GM18498 (cell line): ENCODE measurements around the gene FOXP1.

Experiments
- ATAC-seq: cut with Tn5 transposase; IDR thresholded peaks from one replicate; pipeline ENCODE4 v1.9.1; 2021; ENCODE audit warnings: mild to moderate bottlenecking, moderate library complexity; ENCODE audit not compliant: unreplicated experiment

FOXP1 gene

GRCh38 chr3:71456826-71457225 lies 126.7 kb downstream of the FOXP1 start:
- ATAC-seq: no peak

GRCh38 chr3:71456156-71456555 lies 127.4 kb downstream of the FOXP1 start:
- ATAC-seq: peak; percentile 65

- no peak for ATAC-seq
These were observed 128.8 kb downstream of the FOXP1 start for GRCh38 chr3:71454512-71455403.

GRCh38 chr3:71453822-71454511 lies 129.6 kb downstream of the FOXP1 start:
- no peak for ATAC-seq

DNA sequence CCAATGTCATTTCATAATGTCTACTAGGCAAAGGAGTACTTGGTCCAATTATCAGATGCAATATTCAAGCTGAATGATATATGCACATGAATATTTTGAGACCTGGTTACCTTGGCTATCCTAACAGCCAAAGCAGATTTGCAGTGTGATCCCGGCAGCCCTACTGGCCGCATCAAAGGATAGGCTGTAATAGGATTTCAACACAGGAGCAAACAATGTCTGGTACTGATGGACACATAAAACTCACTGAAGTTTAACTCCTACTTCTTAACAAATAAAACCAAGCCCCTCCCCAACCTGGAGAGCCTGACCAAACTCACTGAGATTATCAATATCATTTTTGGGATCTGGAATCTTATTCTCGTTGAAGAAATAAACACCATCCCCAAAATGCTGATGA lies 130.2 kb downstream of the FOXP1 start:
- no peak for ATAC-seq

- ATAC-seq: no peak
These were observed 131.7 kb downstream of the FOXP1 start for GRCh38 chr3:71451812-71452211.

GRCh38 chr3:71451060-71451459 lies 132.5 kb downstream of the FOXP1 start:
- no peak for ATAC-seq

- ATAC-seq: no peak
These were observed 133.4 kb downstream of the FOXP1 start for GRCh38 chr3:71450162-71450561.

DNA sequence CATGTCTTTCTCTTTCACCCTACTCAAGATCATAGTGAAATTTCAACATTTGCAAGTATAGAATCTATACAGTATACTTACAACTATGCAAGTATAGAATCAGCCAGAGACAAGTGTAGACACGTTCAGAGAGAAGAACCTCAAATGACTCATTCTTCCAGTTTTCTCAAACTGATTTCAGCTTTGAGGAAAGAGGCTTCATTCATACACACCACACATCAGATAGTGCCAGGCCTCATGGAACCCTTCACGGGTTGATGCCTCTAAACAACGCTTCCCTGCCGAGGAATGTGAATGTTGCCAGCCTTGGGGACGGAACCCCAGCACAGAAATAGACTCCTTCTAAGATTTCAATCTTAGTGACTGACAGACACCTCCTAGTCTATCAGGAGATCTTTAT lies 135.7 kb downstream of the FOXP1 start:
- ATAC-seq: no peak

GRCh38 chr3:71447197-71447596 lies 136.3 kb downstream of the FOXP1 start:
- no peak for ATAC-seq

DNA sequence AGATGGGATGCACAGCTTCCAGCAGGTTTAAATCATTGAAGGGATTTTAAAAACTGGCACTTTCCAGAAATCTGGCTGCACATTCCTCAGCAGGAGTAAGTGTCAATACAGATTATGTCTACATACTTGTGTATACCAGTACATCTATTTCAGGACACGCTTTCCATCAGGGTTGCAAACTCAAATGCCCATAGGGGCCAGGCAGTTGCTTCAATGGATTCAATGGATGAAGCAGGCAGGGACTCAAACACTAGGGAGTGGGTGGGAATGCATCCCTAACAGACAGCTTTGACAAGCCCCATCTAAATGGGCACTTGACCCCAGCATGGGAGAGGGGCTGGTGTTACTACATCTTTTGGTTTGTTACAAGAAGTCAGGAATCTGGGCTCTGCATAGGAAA lies 136.8 kb downstream of the FOXP1 start:
- ATAC-seq: no peak

GRCh38 chr3:71446260-71446659 lies 137.3 kb downstream of the FOXP1 start:
- ATAC-seq: no peak

- ATAC-seq: no peak
These were observed 138.7 kb downstream of the FOXP1 start for GRCh38 chr3:71444861-71445259.

DNA sequence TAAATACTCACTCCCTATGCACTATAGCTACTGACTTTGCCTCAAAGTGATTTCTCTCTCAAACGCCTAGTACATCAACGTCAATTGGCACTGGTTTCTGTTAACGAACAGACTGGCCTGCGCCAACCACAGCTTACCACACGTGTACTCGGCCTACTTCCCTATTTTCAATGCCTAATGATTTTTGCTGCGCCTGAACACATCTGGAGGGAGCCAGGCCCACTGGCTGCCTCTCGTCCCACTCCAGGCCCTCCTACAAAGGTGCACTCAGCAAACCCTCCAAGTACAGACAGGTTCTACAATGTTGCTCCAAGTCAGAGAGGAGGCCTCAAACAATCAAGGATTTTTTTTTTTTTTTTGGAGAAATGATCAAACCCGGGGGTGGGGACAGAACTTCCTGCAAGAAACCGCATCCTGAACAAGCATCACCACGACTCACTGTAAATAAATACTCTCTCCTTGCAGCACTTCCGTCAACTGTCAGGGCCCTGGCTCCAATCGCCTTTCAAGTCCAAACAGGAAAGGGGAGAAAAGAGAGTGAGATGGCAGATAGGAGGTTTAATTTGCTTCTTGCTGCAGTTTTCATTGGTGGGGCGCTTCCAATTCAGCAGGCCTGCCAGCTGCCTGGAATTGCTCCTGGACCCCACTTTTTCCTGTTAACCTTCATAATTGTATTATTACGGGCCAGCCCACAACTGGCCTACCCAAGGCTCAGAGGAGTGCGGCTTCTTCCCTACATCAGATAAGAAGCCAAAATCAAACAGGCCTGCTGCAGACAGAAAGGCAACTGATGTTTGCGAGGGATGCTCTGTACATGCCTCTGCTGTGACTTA lies 139.3 kb downstream of the FOXP1 start:
- peak; percentile 93 for ATAC-seq

DNA sequence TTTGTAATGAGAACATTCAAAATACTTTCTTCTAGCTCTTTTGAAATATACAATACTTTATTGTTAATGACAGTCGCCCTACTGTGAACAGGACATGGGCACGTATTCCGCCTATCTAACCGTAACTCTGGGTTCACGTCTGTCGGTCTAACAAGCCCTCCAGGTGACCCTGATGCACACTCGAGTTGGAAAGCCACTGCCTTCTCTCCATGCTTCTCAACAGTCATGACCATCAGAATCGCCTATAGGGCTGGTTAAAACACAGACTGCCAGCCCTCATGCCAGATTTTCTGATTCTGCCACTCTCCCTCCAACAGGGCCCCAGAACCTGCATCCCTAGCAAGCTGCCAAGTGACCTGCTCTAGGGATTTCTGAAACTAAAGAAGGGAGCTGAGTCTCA lies 140.2 kb downstream of the FOXP1 start:
- no peak for ATAC-seq

GRCh38 chr3:71442652-71443042 lies 140.9 kb downstream of the FOXP1 start:
- ATAC-seq: no peak

- no peak for ATAC-seq
These were observed 141.4 kb downstream of the FOXP1 start for GRCh38 chr3:71441925-71442651.

DNA sequence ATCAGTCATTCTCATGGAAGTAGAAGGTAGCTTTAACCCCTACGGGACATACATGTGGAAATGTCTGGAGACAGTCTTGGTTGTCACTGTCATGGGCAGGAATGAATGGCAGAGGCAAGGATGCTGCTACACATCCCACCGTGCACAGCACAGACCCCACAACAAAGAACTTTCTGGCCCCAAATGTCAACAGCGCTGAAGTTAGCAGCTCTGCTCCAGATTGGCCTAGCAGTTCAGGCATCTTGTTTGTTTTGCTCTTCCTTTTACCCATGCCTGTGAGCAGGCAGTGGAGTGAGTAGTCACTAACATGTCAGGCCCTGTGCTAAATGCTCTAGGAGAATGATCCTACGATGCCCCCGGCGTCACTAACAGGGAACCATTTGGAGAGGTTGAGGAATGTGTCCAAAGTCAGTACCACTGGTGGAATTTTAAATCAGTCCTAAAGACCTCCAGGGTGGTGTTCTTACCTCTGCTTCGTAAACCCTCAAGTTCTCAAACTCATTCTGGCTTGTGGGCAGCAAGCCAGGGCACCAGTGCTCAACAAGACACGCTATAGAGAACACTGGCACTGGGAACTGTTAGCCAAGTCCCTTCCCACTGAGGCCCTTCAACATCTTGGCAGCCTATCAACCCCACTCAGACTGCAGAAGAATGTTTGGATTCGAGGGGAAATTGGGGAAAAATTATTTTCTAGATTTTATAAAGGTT lies 142.2 kb downstream of the FOXP1 start:
- no peak for ATAC-seq

DNA sequence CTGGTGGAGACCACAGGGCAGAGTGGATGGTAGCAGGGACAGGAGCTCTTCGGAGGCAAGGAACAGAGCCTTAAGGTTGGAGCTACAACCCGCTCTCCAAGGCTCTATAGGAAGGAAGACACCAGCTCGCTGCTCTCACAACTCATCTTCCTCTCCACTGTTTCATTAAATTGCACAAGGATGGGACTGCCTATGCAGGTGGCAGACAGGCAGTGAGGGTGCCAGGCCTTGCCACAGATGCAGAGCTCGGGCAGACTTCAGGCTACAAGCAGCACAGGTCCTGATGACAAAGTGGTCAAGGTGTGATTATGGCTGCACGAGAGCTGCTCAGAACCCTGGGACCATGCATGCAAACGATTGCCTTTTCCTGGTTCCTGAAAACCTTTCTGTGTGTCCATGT lies 144.6 kb downstream of the FOXP1 start:
- no peak for ATAC-seq

DNA sequence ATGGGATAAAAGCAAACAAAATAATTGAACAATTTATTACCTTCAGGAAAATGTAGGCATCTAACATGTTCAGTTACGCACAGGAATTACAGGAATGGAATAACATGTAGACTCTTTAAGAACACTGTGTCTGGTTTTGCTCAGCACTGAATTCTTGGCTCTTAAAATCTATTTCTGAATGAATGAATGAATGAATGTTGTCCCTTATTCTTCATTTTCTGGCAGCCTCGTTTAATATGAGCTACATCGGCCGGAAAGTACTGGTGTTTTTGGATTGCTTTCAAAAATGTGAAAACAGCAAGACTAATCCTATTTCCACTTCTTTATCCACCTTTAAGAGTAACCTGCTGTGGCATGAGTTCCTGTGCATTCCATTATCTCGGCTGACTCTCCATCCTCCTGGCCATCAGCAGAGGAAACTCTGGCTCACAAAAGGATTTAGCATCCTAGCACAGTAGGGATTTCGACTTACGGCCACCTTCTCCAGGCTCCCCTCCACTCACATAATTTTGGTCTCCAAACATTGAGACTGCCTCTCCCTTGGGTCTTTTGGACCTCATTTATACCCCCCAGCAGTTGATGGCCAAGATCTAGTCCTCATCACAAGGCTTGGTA lies 145.3 kb downstream of the FOXP1 start:
- ATAC-seq: no peak
